Activated naive CD4-positive, alpha-beta T cell treated with anti-CD3 and anti-CD28 coated beads for 36 hours (primary cell): ENCODE measurements around the gene GLRB. TPM values are rescaled to one million over a fixed set of nuclear protein-coding genes. Genes with fewer than 3 reads are reported as not detected.
"Not testable (repeated sequence)": the region's sequence is repeated elsewhere in the genome, so short reads cannot be mapped to it uniquely, and the experiment has no call there.

Source experiments
- CTCF ChIA-PET: fragments of 350-600 bp; sonication (Branson Sonifier 250); formaldehyde crosslinking; loops from one replicate; lab custom pipeline; 2021; ENCODE audit warnings: antibody characterized with exemption; lab: Charles Lee
- DNase-seq: peaks from one replicate; pipeline ENCODE4 v3.0.0-alpha.2; 2020
- H3K27ac Mint-ChIP-seq: one replicate; pipeline ENCODE4 v1.8.0; 2021; ENCODE audit warnings: mild to moderate bottlenecking, mixed read lengths
- H3K27me3 Mint-ChIP-seq: one replicate; pipeline ENCODE4 v1.8.0; 2021; ENCODE audit warnings: low read depth, mixed read lengths
- H3K36me3 Mint-ChIP-seq: one replicate; pipeline ENCODE4 v1.8.0; 2021; ENCODE audit warnings: low read depth, mixed read lengths
- H3K4me1 Mint-ChIP-seq: one replicate; pipeline ENCODE4 v1.8.0; 2021; ENCODE audit warnings: low read depth, mixed read lengths
- H3K4me3 Mint-ChIP-seq: one replicate; pipeline ENCODE4 v1.8.0; 2021; ENCODE audit warnings: mild to moderate bottlenecking, moderate library complexity, mixed read lengths
- H3K9me3 Mint-ChIP-seq: one replicate; pipeline ENCODE4 v1.8.0; 2021; ENCODE audit warnings: mixed read lengths
- intact Hi-C: fragments of 100-400 bp; cut with micrococcal nuclease; formaldehyde crosslinking; loops from one replicate; pipeline ENCODE4 v1.15.1; 2023
- total RNA-seq, 2 experiments: library from RNA; stranded (reverse); gene quantifications; one replicate each; pipeline ENCODE4 v1.2.3, GENCODE V29; 2021

The GLRB gene
- total RNA-seq, 2 experiments from 2014 or later = not detected

DNA sequence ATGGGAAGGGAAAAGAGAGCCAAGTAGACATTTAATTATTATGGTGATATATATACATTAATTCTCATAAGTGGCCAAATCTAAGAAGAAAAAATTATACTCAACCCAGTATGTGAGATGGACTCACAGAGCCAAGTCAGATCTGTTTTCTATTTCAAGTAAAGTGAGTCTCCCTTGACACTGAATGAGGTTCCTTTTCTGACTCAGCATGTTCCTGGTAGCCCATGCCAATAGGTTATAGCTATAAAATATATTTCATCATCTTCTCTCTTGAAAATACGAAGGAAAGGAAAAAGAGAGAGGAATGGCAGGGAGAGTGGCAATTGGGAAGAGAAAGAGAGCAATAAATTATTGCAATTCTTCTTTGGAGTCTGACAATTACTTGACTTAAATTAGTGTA lies 75.8 kb downstream of the GLRB start:
- H3K9me3 Mint-ChIP-seq = peaks cover 4% of the 10 kb centered on the region
- CTCF ChIA-PET = no interaction called here
- no peaks in the 10 kb centered on the region for H3K36me3 Mint-ChIP-seq
- DNase-seq = no peak
- no peak overlapping the region for H3K4me3 Mint-ChIP-seq
- no peaks in the 10 kb centered on the region for H3K4me1 Mint-ChIP-seq
- intact Hi-C loops = no loop called here
- no peaks in the 10 kb centered on the region for H3K27me3 Mint-ChIP-seq
- no peak overlapping the region for H3K27ac Mint-ChIP-seq

- no peak overlapping the region for H3K4me3 Mint-ChIP-seq
- intact Hi-C loops = no loop called here
These were observed 90.1 kb downstream of the GLRB start for GRCh38 chr4:157165935-157166610.

GRCh38 chr4:157170321-157170720 lies 94.4 kb downstream of the GLRB start:
- intact Hi-C loops = no loop called here
- Mint-ChIP-seq H3K27me3 (no peaks in the 10 kb centered on the region), H3K4me3 (no peak overlapping the region), H3K27ac (no peak overlapping the region), H3K36me3 (no peaks in the 10 kb centered on the region), H3K9me3 (no peaks in the 10 kb centered on the region), H3K4me1 (no peaks in the 10 kb centered on the region)
- DNase-seq = no peak
- CTCF ChIA-PET = no interaction called here

More at GRCh38 chr4:157165935-157166610, 90.1 kb downstream of the GLRB start:
- Mint-ChIP-seq H3K27ac (no peak overlapping the region), H3K27me3 (no peaks in the 10 kb centered on the region), H3K36me3 (no peaks in the 10 kb centered on the region), H3K9me3 (no peaks in the 10 kb centered on the region), H3K4me1 (no peaks in the 10 kb centered on the region)
- DNase-seq = no peak
- CTCF ChIA-PET = interaction anchor here (0.6 kb wide), 1 partner anchor 1086 kb away, joined by 4 read pairs; no protein-coding TSS in a partner anchor

DNA sequence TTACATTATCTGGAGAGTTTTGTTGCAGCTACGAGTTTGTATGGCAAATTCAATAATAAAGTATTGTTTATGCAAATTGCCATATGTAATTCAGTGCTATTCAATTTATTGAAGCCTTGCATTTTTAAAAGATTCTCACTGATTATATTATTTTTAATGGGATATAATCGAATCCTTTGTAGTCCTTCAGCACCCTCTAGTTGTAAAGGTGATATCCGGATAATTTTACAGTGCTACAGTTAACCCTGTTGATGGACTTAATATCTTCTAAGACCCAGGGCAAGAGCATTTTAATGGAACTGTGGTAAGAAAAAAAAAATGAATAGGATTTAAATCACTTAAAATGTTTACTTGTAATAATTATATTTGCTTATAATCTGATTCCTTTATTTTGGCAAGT lies 96.1 kb downstream of the GLRB start:
- intact Hi-C loops = no loop called here
- Mint-ChIP-seq H3K4me1 (no peaks in the 10 kb centered on the region), H3K27me3 (no peaks in the 10 kb centered on the region), H3K36me3 (no peaks in the 10 kb centered on the region), H3K4me3 (no peak overlapping the region), H3K27ac (no peak overlapping the region), H3K9me3 (no peaks in the 10 kb centered on the region)
- CTCF ChIA-PET = no interaction called here
- no peak for DNase-seq

DNA sequence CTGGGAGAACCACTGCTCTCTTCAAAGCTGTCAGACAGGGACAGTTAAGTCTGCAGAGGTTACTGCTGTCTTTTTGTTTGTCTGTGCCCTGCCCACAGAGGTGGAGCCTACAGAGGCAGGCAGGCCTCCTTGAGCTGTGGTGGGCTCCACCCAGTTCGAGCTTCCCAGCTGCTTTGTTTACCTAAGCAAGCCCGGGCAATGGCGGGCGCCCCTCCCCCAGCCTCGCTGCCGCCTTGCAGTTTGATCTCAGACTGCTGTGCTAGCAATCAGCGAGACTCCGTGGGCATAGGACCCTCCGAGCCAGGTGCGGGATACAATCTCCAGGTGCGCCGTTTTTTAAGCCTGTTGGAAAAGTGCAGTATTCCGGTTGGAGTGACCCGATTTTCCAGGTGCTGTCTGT lies 104.3 kb downstream of the GLRB start:
- H3K4me3 Mint-ChIP-seq, H3K27me3 Mint-ChIP-seq, H3K9me3 Mint-ChIP-seq, CTCF ChIA-PET, H3K4me1 Mint-ChIP-seq, intact Hi-C loops, DNase-seq, H3K36me3 Mint-ChIP-seq, H3K27ac Mint-ChIP-seq: not testable (repeated sequence)

GRCh38 chr4:157184300-157184699 lies 108.3 kb downstream of the GLRB start:
- H3K27me3 Mint-ChIP-seq = no peaks in the 10 kb centered on the region
- DNase-seq = no peak
- H3K4me1 Mint-ChIP-seq = no peaks in the 10 kb centered on the region
- no peaks in the 10 kb centered on the region for H3K36me3 Mint-ChIP-seq
- H3K27ac Mint-ChIP-seq = no peak overlapping the region
- CTCF ChIA-PET = no interaction called here
- intact Hi-C loops = no loop called here
- no peak overlapping the region for H3K4me3 Mint-ChIP-seq
- peaks cover 7% of the 10 kb centered on the region for H3K9me3 Mint-ChIP-seq

DNA sequence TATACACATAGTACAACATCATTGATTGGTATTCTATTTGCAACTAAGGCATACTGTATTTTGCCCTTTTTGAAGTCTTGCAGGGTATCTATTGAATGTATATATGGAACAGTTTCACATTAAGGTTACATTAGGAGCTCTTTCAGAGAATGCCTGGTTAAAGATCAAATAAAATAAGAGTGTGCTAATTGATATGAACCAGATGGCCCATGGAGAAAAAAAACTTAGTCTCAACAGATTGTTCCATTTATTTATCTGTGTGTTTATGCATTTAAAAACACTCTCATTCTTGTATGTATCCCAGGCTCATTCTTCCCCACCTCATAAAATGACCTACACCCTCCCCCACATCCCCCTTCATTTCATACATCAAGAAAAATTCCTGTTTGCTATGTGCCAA lies 109.4 kb downstream of the GLRB start:
- intact Hi-C loops = no loop called here
- Mint-ChIP-seq H3K27ac (no peak overlapping the region), H3K4me1 (no peaks in the 10 kb centered on the region), H3K36me3 (no peaks in the 10 kb centered on the region), H3K27me3 (no peaks in the 10 kb centered on the region), H3K9me3 (peaks cover 14% of the 10 kb centered on the region), H3K4me3 (no peak overlapping the region)
- DNase-seq = no peak
- CTCF ChIA-PET = no interaction called here

DNA sequence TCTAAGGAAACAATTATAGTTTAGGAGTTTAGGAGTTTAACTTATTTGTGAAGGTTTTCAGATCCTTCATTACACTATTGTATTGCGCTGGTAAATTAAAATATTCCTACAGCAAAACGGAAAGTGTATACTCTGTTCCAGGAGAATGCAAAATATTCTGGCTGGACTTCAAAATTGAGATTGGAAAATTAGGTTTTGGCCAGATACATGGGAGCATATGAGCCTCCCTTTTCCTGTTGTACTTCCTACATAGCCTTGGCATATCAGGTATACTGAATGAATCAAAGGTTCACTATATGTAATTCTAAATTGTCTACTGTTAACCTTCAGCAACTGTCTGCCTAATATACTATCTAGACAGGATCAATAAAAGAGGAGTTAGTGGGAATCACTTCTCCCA lies 119.4 kb downstream of the GLRB start:
- Mint-ChIP-seq H3K4me3 (no peak overlapping the region), H3K9me3 (no peaks in the 10 kb centered on the region), H3K27me3 (no peaks in the 10 kb centered on the region), H3K27ac (no peak overlapping the region), H3K4me1 (no peaks in the 10 kb centered on the region), H3K36me3 (no peaks in the 10 kb centered on the region)
- intact Hi-C loops = no loop called here
- no peak for DNase-seq
- CTCF ChIA-PET = no interaction called here

GRCh38 chr4:157196046-157196445 lies 120.1 kb downstream of the GLRB start:
- CTCF ChIA-PET = no interaction called here
- no peaks in the 10 kb centered on the region for H3K36me3 Mint-ChIP-seq
- intact Hi-C loops = no loop called here
- no peak for DNase-seq
- no peaks in the 10 kb centered on the region for H3K4me1 Mint-ChIP-seq
- no peak overlapping the region for H3K27ac Mint-ChIP-seq
- no peaks in the 10 kb centered on the region for H3K27me3 Mint-ChIP-seq
- H3K4me3 Mint-ChIP-seq = no peak overlapping the region
- no peaks in the 10 kb centered on the region for H3K9me3 Mint-ChIP-seq

DNA sequence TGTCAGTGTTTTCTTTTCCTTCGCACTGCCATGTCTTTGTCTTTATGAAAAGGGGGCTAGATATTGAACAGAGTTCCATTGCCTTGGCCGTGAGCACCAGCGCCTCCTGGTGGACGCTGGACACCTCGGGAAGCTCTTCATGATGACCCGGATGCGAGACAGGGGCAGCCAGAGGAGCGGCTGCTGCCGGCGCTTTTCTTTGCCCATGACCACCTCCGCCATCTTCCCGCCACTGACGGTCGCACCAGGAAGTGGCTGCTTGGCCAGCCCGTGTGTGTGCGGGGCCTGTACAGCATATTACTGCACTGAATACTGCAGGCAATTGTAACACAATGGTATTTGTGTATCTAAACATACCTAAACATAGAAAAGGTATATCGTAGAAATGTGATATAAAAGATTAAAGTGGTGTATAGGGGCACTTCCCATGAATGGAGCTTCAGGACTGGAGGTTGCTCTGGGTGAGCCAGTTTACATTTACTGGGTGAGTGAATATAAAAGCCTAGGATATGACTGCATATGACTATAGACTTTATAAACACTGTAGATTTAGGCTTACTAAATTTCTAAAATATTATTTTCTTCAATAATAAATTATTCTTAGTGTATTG lies 128.8 kb downstream of the GLRB start:
- CTCF ChIA-PET = no interaction called here
- H3K36me3 Mint-ChIP-seq = no peaks in the 10 kb centered on the region
- DNase-seq = peak; percentile 19
- H3K27me3 Mint-ChIP-seq = no peaks in the 10 kb centered on the region
- H3K4me3 Mint-ChIP-seq = no peak overlapping the region
- H3K4me1 Mint-ChIP-seq = no peaks in the 10 kb centered on the region
- peaks cover 2% of the 10 kb centered on the region for H3K9me3 Mint-ChIP-seq
- intact Hi-C loops = no loop called here
- H3K27ac Mint-ChIP-seq = no peak overlapping the region

GRCh38 chr4:157217708-157218107 lies 141.8 kb downstream of the GLRB start:
- no peak for DNase-seq
- H3K27me3 Mint-ChIP-seq = peaks cover 33% of the 10 kb centered on the region
- CTCF ChIA-PET = no interaction called here
- H3K9me3 Mint-ChIP-seq = peaks cover 8% of the 10 kb centered on the region
- H3K4me1 Mint-ChIP-seq = peaks cover 4% of the 10 kb centered on the region
- H3K4me3 Mint-ChIP-seq = no peak overlapping the region
- no peak overlapping the region for H3K27ac Mint-ChIP-seq
- intact Hi-C loops = loop anchor here (1.0 kb wide), 1 partner anchor 761 kb away; no protein-coding TSS in a partner anchor
- peaks cover 6% of the 10 kb centered on the region for H3K36me3 Mint-ChIP-seq

- CTCF ChIA-PET = no interaction called here
These were observed 143.9 kb downstream of the GLRB start for GRCh38 chr4:157219711-157220370.

More at GRCh38 chr4:157219711-157220370, 143.9 kb downstream of the GLRB start:
- intact Hi-C loops = no loop called here
- Mint-ChIP-seq H3K4me1 (peaks cover 4% of the 10 kb centered on the region), H3K4me3 (no peak overlapping the region), H3K36me3 (peaks cover 6% of the 10 kb centered on the region), H3K27me3 (peaks cover 43% of the 10 kb centered on the region), H3K27ac (no peak overlapping the region), H3K9me3 (peaks cover 8% of the 10 kb centered on the region)
- no peak for DNase-seq
